Left ventricle myocardium inferior (tissue), 1 donor: ENCODE data around the gene NFKB2. TPM values are rescaled to one million over a fixed set of nuclear protein-coding genes. Genes with fewer than 3 reads are reported as not detected.

Source experiments
- DNase-seq: peaks from one replicate; pipeline ENCODE4 v3.0.0-alpha.2; 2020
- H3K27ac ChIP-seq: fragments of 200-600 bp; replicated peaks from 2 replicates; pipeline ENCODE4 v1.8.0; 2021
- H3K27me3 ChIP-seq: fragments of 200-600 bp; 2 replicates; pipeline ENCODE4 v1.8.0; 2021; ENCODE audit warnings: low read depth
- H3K36me3 ChIP-seq: fragments of 200-600 bp; 2 replicates; pipeline ENCODE4 v1.8.0; 2021
- H3K4me1 ChIP-seq: fragments of 200-600 bp; 2 replicates; pipeline ENCODE4 v1.8.0; 2021
- H3K4me3 ChIP-seq: fragments of 200-600 bp; 2 replicates; pipeline ENCODE4 v1.8.0; 2021; ENCODE audit warnings: mild to moderate bottlenecking, moderate library complexity
- H3K9me3 ChIP-seq: fragments of 200-600 bp; replicated peaks from 2 replicates; pipeline ENCODE4 v1.8.0; 2021
- CTCF ChIP-seq: fragments of 200-600 bp; IDR thresholded peaks from 2 replicates; pipeline ENCODE4 v1.8.0; 2021; ENCODE audit warnings: antibody characterized with exemption, mild to moderate bottlenecking, borderline replicate concordance
- intact Hi-C: fragments of 100-400 bp; cut with micrococcal nuclease; formaldehyde crosslinking; loops from one replicate; pipeline ENCODE4 v1.11.0; 2022
- total RNA-seq: library from RNA; stranded (reverse); fragmentation: NEBNext Ultra II Directional; extraction: Animal tissue kit (Norgen Biotek cat#: 25700); gene quantifications from one replicate; pipeline ENCODE4 v1.2.1, GENCODE V29; 2021
- donor health status: DM: no; HTN: yes; CAD: no; lungs with severe emphysema.

NFKB2 gene
- total RNA-seq, 1 donor from 2014 or later: 11.0 TPM

- Histone ChIP-seq H3K9me3 (no peaks in the 10 kb centered on the region), H3K36me3 (peaks cover 33% of the 10 kb centered on the region), H3K4me3 (peak overlapping the region; percentile 80), H3K27me3 (no peaks in the 10 kb centered on the region), H3K4me1 (peaks cover 37% of the 10 kb centered on the region), H3K27ac (peak overlapping the region; percentile 95)
- no peak for DNase-seq
- intact Hi-C loops: no loop called here
- TF ChIP-seq CTCF: no peak
These were observed 4.6 kb downstream of the NFKB2 start for GRCh38 chr10:102400076-102400475.

- Histone ChIP-seq H3K27ac (no peak overlapping the region), H3K4me1 (peaks cover 33% of the 10 kb centered on the region), H3K4me3 (no peak overlapping the region), H3K27me3 (no peaks in the 10 kb centered on the region), H3K9me3 (no peaks in the 10 kb centered on the region), H3K36me3 (peaks cover 33% of the 10 kb centered on the region)
- intact Hi-C loops: no loop called here
- no peak for TF ChIP-seq CTCF
- no peak for DNase-seq
These were observed 5.3 kb downstream of the NFKB2 start for GRCh38 chr10:102400598-102401341.

GRCh38 chr10:102401342-102401654 is 5.8 kb downstream of the NFKB2 start:
- no peak for TF ChIP-seq CTCF
- intact Hi-C loops: no loop called here
- Histone ChIP-seq H3K36me3 (peaks cover 33% of the 10 kb centered on the region), H3K9me3 (no peaks in the 10 kb centered on the region), H3K4me3 (no peak overlapping the region), H3K4me1 (peaks cover 28% of the 10 kb centered on the region), H3K27ac (no peak overlapping the region), H3K27me3 (no peaks in the 10 kb centered on the region)
- DNase-seq: no peak

GRCh38 chr10:102401735-102402511 is 6.4 kb downstream of the NFKB2 start:
- H3K4me3 ChIP-seq: no peak overlapping the region
- peaks cover 21% of the 10 kb centered on the region for H3K4me1 ChIP-seq
- H3K27me3 ChIP-seq: peaks cover 1% of the 10 kb centered on the region
- H3K27ac ChIP-seq: no peak overlapping the region
- DNase-seq: no peak
- H3K9me3 ChIP-seq: no peaks in the 10 kb centered on the region
- no peak for TF ChIP-seq CTCF
- intact Hi-C loops: no loop called here
- H3K36me3 ChIP-seq: peaks cover 33% of the 10 kb centered on the region

- no peaks in the 10 kb centered on the region for H3K9me3 ChIP-seq
- DNase-seq: no peak
- H3K4me1 ChIP-seq: peaks cover 19% of the 10 kb centered on the region
- intact Hi-C loops: no loop called here
- peaks cover 7% of the 10 kb centered on the region for H3K27me3 ChIP-seq
- TF ChIP-seq CTCF: no peak
- no peak overlapping the region for H3K4me3 ChIP-seq
- no peak overlapping the region for H3K27ac ChIP-seq
- H3K36me3 ChIP-seq: peaks cover 33% of the 10 kb centered on the region
These were observed 7.0 kb downstream of the NFKB2 start for GRCh38 chr10:102402512-102402896.
